GM18867 (cell line): ENCODE data around the gene ETAA1.

Source experiments
- ATAC-seq: cut with Tn5 transposase; IDR thresholded peaks from one replicate; pipeline ENCODE4 v1.9.1; 2021; ENCODE audit warnings: mild to moderate bottlenecking, moderate library complexity; ENCODE audit not compliant: unreplicated experiment

Gene ETAA1

GRCh38 chr2:67436221-67436620 is 39.1 kb downstream of the ETAA1 start:
- no peak for ATAC-seq

DNA sequence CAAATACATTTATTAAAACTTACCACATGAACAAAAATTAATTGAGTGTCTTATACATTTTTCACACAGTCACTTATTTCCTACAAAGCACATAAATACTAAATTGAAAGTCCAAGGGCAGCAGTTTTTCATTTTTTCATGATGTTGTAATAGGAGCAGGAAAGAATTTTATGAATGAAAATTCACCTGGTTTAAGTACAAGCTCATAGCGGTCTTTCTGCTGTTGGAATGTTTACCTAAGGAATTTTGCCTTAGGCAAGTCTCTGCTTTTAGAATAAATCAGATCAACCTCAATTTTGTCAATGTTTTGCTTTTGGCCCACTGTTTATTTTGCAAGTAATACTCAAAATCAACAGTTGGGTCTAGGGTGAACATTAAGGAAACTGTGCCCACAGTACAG is 40.0 kb downstream of the ETAA1 start:
- no peak for ATAC-seq

DNA sequence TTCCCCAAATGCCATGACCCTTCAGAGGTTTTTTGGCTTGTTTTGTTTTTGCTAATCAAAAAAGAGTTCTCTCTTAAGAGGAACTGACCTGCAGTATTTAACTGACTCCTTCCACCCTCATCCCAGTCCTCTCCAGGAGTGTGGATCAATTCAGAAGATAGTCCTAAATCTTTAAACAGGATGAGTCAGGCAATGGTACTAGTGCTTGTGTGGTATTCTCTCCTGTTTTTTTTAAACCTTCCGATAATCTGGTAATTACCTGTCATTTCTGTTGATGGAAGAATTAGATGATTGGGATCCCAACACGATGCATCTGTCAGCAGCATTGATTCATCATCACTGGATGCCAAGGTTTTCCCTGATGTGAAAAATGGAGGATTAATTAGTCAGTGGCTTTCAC is 41.2 kb downstream of the ETAA1 start:
- no peak for ATAC-seq

DNA sequence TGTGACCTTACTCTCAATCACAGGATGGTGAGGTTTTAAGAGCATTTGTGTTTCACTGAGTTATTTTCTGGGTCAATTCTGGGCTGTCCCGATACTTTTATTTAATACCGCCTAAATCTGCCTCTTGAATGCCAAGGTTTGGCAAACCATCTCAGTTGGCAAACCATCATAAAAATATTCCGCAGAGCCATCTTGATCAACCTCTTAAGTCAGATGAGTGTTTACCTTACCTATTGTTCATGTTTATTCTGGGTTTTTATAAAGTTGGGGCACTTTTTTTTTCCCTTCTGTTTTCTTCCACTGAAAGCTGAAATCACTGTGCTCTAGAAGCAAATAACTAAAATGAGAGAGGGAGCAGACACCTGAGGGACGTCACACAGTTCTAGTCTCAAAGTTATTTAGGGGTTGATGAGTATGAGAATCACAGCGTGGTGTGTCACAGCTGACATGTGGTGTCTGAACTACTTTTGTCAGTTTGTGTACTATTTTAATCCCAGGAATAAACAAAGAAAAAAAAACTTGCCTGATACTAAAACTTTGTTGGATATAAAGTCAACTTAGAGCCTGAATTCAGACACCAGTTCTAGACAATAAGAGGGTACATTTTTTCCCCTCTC is 48.6 kb downstream of the ETAA1 start:
- ATAC-seq: no peak

- no peak for ATAC-seq
These were observed 49.4 kb downstream of the ETAA1 start for GRCh38 chr2:67446491-67446911.

DNA sequence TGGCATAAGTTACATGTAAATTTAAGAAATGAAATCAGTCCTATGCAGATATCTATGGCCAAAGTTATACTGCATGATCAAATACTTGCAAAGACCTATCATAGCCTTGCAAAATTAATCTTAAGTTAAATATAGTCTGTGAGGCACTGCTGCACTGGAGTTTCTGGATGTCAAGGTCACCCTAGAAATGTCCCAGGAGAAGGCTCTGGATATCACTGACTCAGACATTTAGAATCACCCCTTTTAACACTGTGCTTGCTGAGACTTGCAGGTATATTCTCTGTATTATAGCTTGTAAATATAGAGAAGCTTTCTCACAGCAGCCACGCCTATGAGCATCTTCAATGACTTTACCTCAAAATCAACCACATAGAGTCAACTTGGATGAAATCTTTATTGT is 51.5 kb downstream of the ETAA1 start:
- no peak for ATAC-seq

DNA sequence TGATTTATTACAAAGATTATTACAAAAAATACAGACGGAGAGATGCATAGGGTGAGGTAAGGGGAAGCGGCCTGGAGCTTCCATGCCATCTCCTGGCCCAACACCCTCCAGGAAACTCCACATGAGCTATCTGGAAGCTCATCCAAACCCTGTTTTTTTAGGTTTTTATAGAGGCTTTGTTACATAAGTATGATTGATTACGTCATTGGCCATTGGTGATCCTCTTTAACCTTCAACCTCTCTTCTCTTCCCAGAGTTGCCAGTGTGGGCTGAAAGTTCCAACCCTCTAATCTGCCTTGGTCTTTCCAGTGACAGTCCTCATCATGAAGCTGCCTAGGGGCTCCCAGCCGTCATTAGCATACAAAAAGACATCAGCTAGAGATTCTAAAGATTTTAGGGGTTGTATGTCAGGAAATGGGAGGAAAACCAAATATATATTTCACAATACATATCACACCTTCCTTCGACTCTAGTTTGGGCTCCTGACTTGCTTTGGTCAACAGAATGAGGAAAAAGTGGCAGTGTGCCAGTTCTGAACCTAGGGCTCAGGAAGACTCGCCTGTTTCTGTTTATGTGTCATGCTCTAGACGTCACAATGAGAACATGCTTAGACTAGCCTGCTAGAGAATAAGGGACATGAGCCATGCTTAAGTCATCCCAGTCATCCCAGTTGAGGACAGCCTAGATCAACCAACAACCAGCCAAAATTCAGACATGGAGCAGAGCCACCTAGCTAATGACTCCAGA is 54.1 kb downstream of the ETAA1 start:
- no peak for ATAC-seq

GRCh38 chr2:67453310-67453709 is 56.2 kb downstream of the ETAA1 start:
- no peak for ATAC-seq

DNA sequence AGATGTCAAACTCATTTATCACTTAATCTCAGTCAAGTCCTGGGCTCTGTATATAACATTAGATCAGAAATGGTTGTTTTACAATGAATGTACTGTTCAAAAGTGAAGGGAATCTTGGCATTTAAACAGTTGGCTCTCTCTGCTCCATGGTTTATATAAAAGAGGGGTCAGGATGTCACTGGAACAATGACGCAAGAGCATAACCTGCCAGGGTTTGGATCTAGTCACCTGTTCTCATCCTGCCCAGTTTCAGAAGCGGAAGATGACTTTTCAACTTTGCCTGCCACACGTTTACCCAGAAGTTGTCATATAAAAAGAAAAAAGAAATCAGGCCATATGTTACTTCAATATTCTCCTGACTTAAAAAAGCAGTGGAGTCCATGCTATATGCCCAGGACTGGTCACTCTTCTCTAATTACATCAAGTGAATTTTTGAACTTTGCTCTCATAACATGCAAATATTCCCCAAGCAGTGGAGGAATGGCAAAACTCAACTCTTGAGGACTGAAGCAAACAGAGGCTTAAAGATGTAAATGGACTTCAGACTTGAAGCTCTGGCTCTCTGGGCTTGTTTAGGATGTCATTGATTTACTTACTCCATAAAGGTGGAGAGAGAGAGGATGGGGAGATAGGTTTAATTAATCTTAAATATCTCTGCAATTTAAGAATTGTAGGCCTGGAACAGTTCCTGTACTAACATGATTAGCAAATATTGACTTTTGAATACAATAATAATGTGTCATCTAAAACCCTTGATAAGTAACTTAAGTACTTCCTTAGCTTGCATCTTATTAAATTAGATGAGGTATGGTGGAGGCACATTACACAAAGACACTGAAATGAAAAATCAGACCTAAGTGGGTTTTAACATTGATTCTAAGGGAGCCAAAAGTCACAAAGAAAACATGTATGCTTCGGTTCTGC is 58.3 kb downstream of the ETAA1 start:
- no peak for ATAC-seq

- no peak for ATAC-seq
These were observed 59.3 kb downstream of the ETAA1 start for GRCh38 chr2:67456428-67456827.

DNA sequence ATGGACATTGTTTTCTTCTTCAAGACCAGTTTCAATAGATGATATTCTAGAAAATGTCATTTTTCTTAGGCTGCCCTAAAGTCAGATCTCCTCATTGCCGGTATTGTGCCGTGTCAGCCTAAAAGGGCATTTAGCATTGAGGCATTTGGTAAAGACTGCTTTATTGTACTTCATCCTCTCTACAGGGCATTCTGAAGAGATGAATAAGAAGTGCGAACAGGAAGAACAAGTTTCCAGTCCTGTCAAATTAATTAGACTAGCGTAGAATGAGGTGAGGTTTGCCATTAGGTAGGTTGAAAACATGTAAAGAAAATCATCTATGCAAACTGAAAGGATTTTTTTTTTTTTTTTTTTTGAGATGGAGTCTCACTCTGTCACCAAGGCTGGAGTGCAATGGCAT is 60.6 kb downstream of the ETAA1 start:
- no peak for ATAC-seq

DNA sequence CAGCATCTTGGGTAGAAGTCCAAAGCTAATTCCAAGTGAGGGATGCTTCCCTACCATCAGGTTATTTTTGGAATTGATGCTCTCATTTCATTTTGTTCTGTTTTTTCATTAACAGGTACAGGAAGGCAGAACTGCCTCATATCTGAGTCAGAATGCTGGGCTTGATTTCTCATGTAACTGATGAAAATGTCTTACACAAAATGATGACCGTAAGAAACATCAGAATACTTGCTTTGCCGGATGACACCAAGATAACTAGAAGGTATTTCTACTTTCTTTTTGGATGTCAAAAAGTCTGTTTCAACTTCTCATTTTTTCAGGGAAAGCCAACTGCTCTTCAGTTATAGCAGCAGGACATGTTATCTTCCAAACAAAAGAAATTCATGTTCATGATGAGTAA is 62.6 kb downstream of the ETAA1 start:
- no peak for ATAC-seq
